Astrocyte (in vitro differentiated cells and primary cell): ENCODE data around the gene SESN2.

Experiments used
- CTCF ChIP-seq: IDR thresholded peaks from 2 replicates; pipeline ENCODE4 v1.5.1; 2011; ENCODE audit warnings: low read depth, mild to moderate bottlenecking, inconsistent platforms, low read length, moderate library complexity; ENCODE audit not compliant: insufficient read depth
- EZH2 ChIP-seq: IDR thresholded peaks from 2 replicates; pipeline ENCODE4 v1.6.1; 2012; ENCODE audit warnings: mild to moderate bottlenecking, low read length, inconsistent platforms; ENCODE audit not compliant: insufficient read depth

GRCh38 chr1:28241638-28242241 is 17.6 kb upstream of the SESN2 start:
- TF ChIP-seq CTCF, result no peak
- no peak for TF ChIP-seq EZH2
